ENCODE measurements around the gene CACNB2. TPM values are rescaled to one million over a fixed set of nuclear protein-coding genes. Genes with fewer than 3 reads are reported as not detected.

The CACNB2 gene
- total RNA-seq, 4 donors from 2014 or later = 60.3 to 158 (median 89.1) TPM

DNA sequence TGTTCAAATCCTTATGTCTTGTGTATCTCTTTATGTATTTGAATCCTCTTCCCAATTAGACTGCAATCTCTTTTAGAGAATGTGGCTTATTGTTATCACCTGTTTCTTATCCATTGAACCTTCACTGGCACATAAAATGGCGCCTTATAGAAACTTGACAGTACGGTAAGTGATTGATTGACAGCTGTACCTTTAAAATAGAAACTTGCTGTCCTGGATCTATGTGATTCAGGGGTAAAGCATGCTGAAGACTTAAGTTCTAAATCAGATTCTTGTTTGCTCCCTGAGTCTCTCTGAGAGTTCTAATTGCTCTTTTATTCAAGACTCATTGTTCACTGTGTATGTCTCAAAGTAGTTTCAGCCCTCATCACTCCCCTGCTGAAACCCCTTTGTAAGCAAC lies 91.3 kb downstream of the CACNB2 start:
- Histone ChIP-seq H3K27ac (no peak overlapping the region), H3K36me3 (no peaks in the 10 kb centered on the region), H3K9me3 (no peaks in the 10 kb centered on the region), H3K27me3 (no peaks in the 10 kb centered on the region), H3K4me3 (no peak overlapping the region), H3K4me1 (peaks cover 2 to 56% (median 5%) of the 10 kb centered on the region in 3 donors)
- TF ChIP-seq POLR2A (IDR thresholded peaks at IDR 0.05) = no peak
- TF ChIP-seq EP300 (IDR thresholded peaks at IDR 0.05) = no peak
- ATAC-seq = no peak
- 79 to 92% methylated on average over 2 of the region's 2 CpGs for WGBS, 2 donors (ENCODE audit: low coverage in 1 of 2)

DNA sequence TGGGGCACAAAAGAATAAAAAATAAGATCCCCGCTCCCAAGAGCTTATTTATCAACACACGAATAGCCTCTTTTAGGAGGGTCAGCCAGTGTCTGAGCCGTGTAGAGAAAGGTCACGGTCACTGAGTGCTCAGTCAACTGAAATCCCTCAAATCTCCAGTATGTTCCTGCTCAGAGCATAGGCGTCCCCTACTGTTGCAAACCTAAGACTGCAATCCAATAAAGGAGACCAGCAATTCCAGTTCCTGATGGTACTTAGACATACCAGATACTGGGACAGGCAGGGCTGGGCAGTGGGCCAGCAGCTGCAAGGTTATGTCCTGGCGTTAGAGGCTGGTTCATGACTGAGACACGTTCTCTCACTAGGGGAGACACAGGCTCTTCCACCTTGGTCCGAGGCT lies 93.6 kb downstream of the CACNB2 start:
- TF ChIP-seq, protein P1, sequence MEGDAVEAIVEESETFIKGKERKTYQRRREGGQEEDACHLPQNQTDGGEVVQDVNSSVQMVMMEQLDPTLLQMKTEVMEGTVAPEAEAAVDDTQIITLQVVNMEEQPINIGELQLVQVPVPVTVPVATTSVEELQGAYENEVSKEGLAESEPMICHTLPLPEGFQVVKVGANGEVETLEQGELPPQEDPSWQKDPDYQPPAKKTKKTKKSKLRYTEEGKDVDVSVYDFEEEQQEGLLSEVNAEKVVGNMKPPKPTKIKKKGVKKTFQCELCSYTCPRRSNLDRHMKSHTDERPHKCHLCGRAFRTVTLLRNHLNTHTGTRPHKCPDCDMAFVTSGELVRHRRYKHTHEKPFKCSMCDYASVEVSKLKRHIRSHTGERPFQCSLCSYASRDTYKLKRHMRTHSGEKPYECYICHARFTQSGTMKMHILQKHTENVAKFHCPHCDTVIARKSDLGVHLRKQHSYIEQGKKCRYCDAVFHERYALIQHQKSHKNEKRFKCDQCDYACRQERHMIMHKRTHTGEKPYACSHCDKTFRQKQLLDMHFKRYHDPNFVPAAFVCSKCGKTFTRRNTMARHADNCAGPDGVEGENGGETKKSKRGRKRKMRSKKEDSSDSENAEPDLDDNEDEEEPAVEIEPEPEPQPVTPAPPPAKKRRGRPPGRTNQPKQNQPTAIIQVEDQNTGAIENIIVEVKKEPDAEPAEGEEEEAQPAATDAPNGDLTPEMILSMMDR (IDR thresholded peaks at IDR 0.05) = no peak
- TF ChIP-seq POLR2A (IDR thresholded peaks at IDR 0.05) (no peak), POLR2AphosphoS5 (IDR thresholded peaks at IDR 0.05) (no peak), EP300 (IDR thresholded peaks at IDR 0.05) (no peak)
- Histone ChIP-seq H3K4me1 (peaks cover 2 to 72% (median 8%) of the 10 kb centered on the region in 3 donors), H3K9me3 (no peaks in the 10 kb centered on the region), H3K36me3 (no peaks in the 10 kb centered on the region), H3K27me3 (no peaks in the 10 kb centered on the region), H3K27ac (no peak overlapping the region), H3K4me3 (no peak overlapping the region)
- 63 to 73% methylated on average over 4 to 6 of the region's 8 CpGs for WGBS, 2 donors (ENCODE audit: low coverage in 1 of 2)
- peak; percentile 48 for ATAC-seq

DNA sequence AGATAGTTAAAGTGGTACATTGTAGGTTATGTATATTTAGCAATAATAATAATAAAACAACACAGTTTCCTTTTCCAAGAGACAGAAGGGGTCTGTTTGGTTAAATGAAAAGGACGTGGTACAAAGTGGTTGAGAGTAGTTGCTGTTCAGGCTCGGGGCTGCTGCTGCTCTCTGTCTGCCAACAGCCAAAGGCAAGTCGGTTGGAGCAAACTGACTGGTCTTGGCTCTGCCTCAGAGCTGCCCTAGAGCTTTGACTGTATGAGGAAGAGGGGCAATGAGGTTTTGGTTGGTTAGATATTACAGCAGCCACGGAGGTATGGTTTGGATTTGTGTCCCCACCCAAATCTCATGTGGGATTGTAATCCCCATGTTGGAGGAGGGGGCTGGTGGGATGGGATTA lies 95.3 kb downstream of the CACNB2 start:
- 50 to 61% methylated on average over 2 to 4 of the region's 4 CpGs for WGBS, 2 donors (ENCODE audit: low coverage in 1 of 2)
- Histone ChIP-seq H3K36me3 (no peaks in the 10 kb centered on the region), H3K4me3 (no peak overlapping the region), H3K27ac (peak overlapping the region in 2 of 4 donors; percentile 17 to 28), H3K4me1 (peaks cover 0 to 71% (median 3%) of the 10 kb centered on the region in 3 donors), H3K9me3 (no peaks in the 10 kb centered on the region), H3K27me3 (no peaks in the 10 kb centered on the region)
- no peak for ATAC-seq
- TF ChIP-seq EP300 (IDR thresholded peaks at IDR 0.05) (no peak), POLR2A (IDR thresholded peaks at IDR 0.05) (no peak), POLR2AphosphoS5 (IDR thresholded peaks at IDR 0.05) (no peak)
- TF ChIP-seq, protein P1 (IDR thresholded peaks at IDR 0.05) = no peak

DNA sequence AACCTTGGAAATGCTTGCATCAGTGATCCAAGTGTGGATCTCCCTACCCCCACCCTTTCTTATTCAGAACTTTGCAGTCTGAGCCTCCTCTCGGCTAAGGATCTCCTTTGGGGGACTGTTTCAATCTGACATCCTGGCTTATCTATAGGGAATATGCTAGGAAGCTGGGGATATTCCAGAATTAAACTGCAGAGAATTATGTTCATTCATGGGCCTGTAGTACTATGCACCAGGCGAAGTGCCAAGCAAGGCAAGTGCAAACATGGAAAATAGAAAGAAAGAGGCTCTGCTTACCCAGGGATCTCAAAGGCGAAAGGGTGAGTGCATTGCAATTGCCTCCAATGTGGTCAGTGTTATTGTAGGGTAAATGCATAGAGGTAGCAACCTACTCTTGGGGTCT lies 96.5 kb downstream of the CACNB2 start:
- 50 to 57% methylated on average over 1 to 3 of the region's 3 CpGs for WGBS, 2 donors (ENCODE audit: low coverage in 1 of 2)
- no peak for ATAC-seq
- Histone ChIP-seq H3K4me1 (peaks cover 0 to 78% (median 3%) of the 10 kb centered on the region in 3 donors), H3K27ac (peak overlapping the region in 2 of 4 donors; percentile 17 to 68), H3K36me3 (no peaks in the 10 kb centered on the region), H3K9me3 (no peaks in the 10 kb centered on the region), H3K27me3 (no peaks in the 10 kb centered on the region), H3K4me3 (no peak overlapping the region)
- TF ChIP-seq, protein P1 (IDR thresholded peaks at IDR 0.05) = no peak
- TF ChIP-seq POLR2AphosphoS5 (IDR thresholded peaks at IDR 0.05) (no peak), POLR2A (IDR thresholded peaks at IDR 0.05) (no peak), EP300 (IDR thresholded peaks at IDR 0.05) (no peak)

DNA sequence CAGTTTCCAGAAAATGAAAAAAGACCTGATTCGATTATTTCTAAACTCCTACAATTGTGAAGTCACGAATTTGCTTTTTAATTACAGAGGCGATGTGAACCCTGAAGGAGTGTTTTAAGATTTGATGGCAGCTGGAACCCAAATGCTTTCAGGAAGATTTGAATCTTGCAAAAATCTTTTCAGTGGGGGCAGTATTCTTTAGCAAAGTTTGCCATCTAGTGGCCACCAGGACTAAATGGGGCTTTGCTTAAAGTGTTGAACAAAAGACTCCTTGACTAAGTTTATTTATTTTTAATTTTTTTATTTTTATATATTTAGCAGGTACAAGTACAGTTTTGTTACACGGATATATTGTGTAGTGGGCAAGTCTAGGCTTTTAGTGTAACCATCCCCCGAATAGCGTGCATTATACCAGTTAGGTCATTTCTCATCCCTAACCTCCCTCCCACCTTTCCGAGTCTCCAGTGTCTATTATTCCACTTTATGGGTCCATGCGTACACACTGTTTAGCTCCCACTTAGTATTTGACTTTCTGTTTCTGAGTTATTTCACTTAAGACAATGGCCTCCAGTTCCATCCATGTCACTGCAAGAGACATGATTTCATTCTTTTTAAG lies 98.8 kb downstream of the CACNB2 start:
- Histone ChIP-seq H3K4me3 (no peak overlapping the region), H3K27ac (peak overlapping the region; percentile 59 to 85 (median 82)), H3K4me1 (peaks cover 0 to 69% (median 3%) of the 10 kb centered on the region in 3 donors), H3K27me3 (no peaks in the 10 kb centered on the region), H3K36me3 (no peaks in the 10 kb centered on the region), H3K9me3 (no peaks in the 10 kb centered on the region)
- ATAC-seq = no peak
- TF ChIP-seq POLR2AphosphoS5 (IDR thresholded peaks at IDR 0.05) = no peak
- TF ChIP-seq, protein P1 (IDR thresholded peaks at IDR 0.05) = peak; percentile 59 to 75 (median 66)
- TF ChIP-seq EP300 (IDR thresholded peaks at IDR 0.05) = no peak
- no peak for TF ChIP-seq POLR2A (IDR thresholded peaks at IDR 0.05)
- WGBS, 2 donors (ENCODE audit: low coverage in 1 of 2) = 45 to 53% methylated on average over 8 of the region's 8 CpGs

Measured in gastroesophageal sphincter (tissue), 4 donors.